K562 (cell line): ENCODE results near the gene MYADML2. TPM values are rescaled to one million over a fixed set of nuclear protein-coding genes. Genes with fewer than 3 reads are reported as not detected.

Source experiments
- BHLHE40 ChIP-seq: IDR thresholded peaks from 2 replicates; pipeline ENCODE4 v1.6.1; 2011; ENCODE audit warnings: low read length, improper control_type of control experiment
- NCOA1 ChIP-seq: fragments of 450-650 bp; IDR thresholded peaks from 2 replicates; pipeline ENCODE4 v1.6.1; 2016; ENCODE audit warnings: low read depth
- NFYB ChIP-seq: IDR thresholded peaks from 2 replicates; pipeline ENCODE4 v1.6.1; 2011; ENCODE audit warnings: mild to moderate bottlenecking, moderate library complexity; ENCODE audit not compliant: insufficient read length; ENCODE audit errors: extremely low read depth
- NR2C2 ChIP-seq, 2 experiments: fragments of 200-800 bp in 1 of 2; sonication (Bioruptor generic) in 1 of 2; sonication (generic) in 1 of 2; formaldehyde crosslinking in 1 of 2; IDR thresholded peaks; 2 replicates each; pipeline versions ENCODE4 v1.6.1 to v1.8.0; 2016 to 2022; ENCODE audit warnings: mild to moderate bottlenecking in 1 of 2, missing compliant biosample characterization in 1 of 2, missing genetic modification characterization in 1 of 2, missing genetic modification reagents in 1 of 2
- PHF20 ChIP-seq: fragments of 450-650 bp; IDR thresholded peaks from 2 replicates; pipeline ENCODE4 v1.6.1; 2018; ENCODE audit not compliant: partially characterized antibody
- POLR2A ChIP-seq: fragments of 450-650 bp; conservative IDR thresholded peaks from 2 replicates; pipeline ENCODE4 v1.6.1; 2016
- PPARD ChIP-seq: fragments of 250-450 bp; sonication (Bioruptor Pico); IDR thresholded peaks from 2 replicates; pipeline ENCODE4 v1.8.0; 2022; ENCODE audit warnings: inconsistent platforms, mild to moderate bottlenecking, moderate library complexity
- PREB ChIP-seq: sonication (generic); formaldehyde crosslinking; IDR thresholded peaks from 2 replicates; pipeline ENCODE4 v1.8.1; 2023; ENCODE audit warnings: mild to moderate bottlenecking, missing genetic modification reagents
- RBBP5 ChIP-seq: fragments of 200-600 bp; sonication (generic); IDR thresholded peaks from 2 replicates; pipeline ENCODE4 v1.6.1; 2012; ENCODE audit warnings: borderline replicate concordance, mild to moderate bottlenecking, low read length, control low read depth, inconsistent platforms; ENCODE audit not compliant: insufficient read depth, poor library complexity, severe bottlenecking
- RNF2 ChIP-seq: sonication (generic); IDR thresholded peaks from 2 replicates; pipeline ENCODE4 v1.6.1; 2016
- SMC3 ChIP-seq: conservative IDR thresholded peaks from 2 replicates; pipeline ENCODE4 v1.6.1; 2011; ENCODE audit warnings: low read depth, low read length, improper control_type of control experiment; ENCODE audit not compliant: insufficient read depth
- TAF7 ChIP-seq: fragments of 450-650 bp; IDR thresholded peaks from 2 replicates; pipeline ENCODE4 v1.6.1; 2016; ENCODE audit warnings: missing genetic modification characterization, missing compliant biosample characterization
- TRIM28 ChIP-seq: fragments of 450-650 bp; IDR thresholded peaks from 2 replicates; pipeline ENCODE4 v1.6.1; 2017
- ZNF589 ChIP-seq: fragments of 200-800 bp; sonication (Bioruptor generic); IDR thresholded peaks from 2 replicates; pipeline ENCODE4 v1.6.1; 2016; ENCODE audit warnings: low read depth, missing genetic modification characterization, missing compliant biosample characterization
- ZNF592 ChIP-seq: fragments of 450-650 bp; IDR thresholded peaks from 2 replicates; pipeline ENCODE4 v1.6.1; 2017; ENCODE audit warnings: antibody characterized with exemption, mild to moderate bottlenecking
- ZNF766 ChIP-seq: fragments of 200-800 bp; sonication (Bioruptor generic); conservative IDR thresholded peaks from 2 replicates; pipeline ENCODE4 v1.6.1; 2016; ENCODE audit warnings: missing genetic modification characterization, missing compliant biosample characterization
- ZNF778 ChIP-seq: fragments of 450-650 bp; formaldehyde crosslinking; IDR thresholded peaks from 2 replicates; pipeline ENCODE4 v1.4.0; 2020; ENCODE audit warnings: mild to moderate bottlenecking, moderate library complexity
- polyA plus RNA-seq, 8 experiments: library from polyadenylated mRNA; depleted of rRNA in 4 of 8; stranded (reverse) in 5 of 8; unstranded in 3 of 8; fragments of >200 nt; fragmentation: Nextera tagmentation in 2 of 8; fragmentation: Illumina TruSeq in 1 of 8; extraction: Ambion mirVana in 2 of 8; extraction: Trizol in 1 of 8; gene quantifications; 2 replicates each; pipeline versions ENCODE4 v1.2.1 to v1.2.3, GENCODE V29; 2011 to 2014; ENCODE audit warnings: inconsistent platforms in 1 of 8, missing spikeins in 1 of 8
- total RNA-seq, 7 experiments: library from RNA; depleted of rRNA in 6 of 7; stranded (reverse); fragments of >200 nt in 6 of 7; fragmentation: Illumina TruSeq in 2 of 7; extraction: Trizol in 2 of 7; gene quantifications; 2 replicates each; pipeline versions ENCODE4 v1.2.1 to v1.2.3, GENCODE V29; 2011 to 2021; ENCODE audit warnings: low replicate concordance in 1 of 7
- TF ChIP-seq, protein P1 (sequence below): IDR thresholded peaks from 3 replicates; pipeline ENCODE4 v1.6.1; 2011; ENCODE audit warnings: borderline replicate concordance, mild to moderate bottlenecking, moderate library complexity; ENCODE audit not compliant: insufficient read length; ENCODE audit errors: extremely low read depth

Gene MYADML2
- total and polyA plus RNA-seq, 9 of the 15 experiments (the other 6 are each of a cell fraction or from before 2014, with no cell fraction given) = not detected

GRCh38 chr17:81923302-81924260 is 23.5 kb downstream of the MYADML2 start (continued):
- peak; percentile 53 for TF ChIP-seq NFYB
- TF ChIP-seq NR2C2 (CRISPR knock-in tag; IDR thresholded peaks at IDR 0.05) = no peak
- peak; percentile 73 for TF ChIP-seq NR2C2 (tag; IDR thresholded peaks at IDR 0.05)
- TF ChIP-seq, protein P1, sequence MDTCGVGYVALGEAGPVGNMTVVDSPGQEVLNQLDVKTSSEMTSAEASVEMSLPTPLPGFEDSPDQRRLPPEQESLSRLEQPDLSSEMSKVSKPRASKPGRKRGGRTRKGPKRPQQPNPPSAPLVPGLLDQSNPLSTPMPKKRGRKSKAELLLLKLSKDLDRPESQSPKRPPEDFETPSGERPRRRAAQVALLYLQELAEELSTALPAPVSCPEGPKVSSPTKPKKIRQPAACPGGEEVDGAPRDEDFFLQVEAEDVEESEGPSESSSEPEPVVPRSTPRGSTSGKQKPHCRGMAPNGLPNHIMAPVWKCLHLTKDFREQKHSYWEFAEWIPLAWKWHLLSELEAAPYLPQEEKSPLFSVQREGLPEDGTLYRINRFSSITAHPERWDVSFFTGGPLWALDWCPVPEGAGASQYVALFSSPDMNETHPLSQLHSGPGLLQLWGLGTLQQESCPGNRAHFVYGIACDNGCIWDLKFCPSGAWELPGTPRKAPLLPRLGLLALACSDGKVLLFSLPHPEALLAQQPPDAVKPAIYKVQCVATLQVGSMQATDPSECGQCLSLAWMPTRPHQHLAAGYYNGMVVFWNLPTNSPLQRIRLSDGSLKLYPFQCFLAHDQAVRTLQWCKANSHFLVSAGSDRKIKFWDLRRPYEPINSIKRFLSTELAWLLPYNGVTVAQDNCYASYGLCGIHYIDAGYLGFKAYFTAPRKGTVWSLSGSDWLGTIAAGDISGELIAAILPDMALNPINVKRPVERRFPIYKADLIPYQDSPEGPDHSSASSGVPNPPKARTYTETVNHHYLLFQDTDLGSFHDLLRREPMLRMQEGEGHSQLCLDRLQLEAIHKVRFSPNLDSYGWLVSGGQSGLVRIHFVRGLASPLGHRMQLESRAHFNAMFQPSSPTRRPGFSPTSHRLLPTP = no peak
- no peak for TF ChIP-seq PHF20
- no peak for TF ChIP-seq ZNF766 (CRISPR knock-in tag)
- TF ChIP-seq BHLHE40 = peak; percentile 61; the same call in 1 of the 2 replicates
- TF ChIP-seq NCOA1 = no peak; the same call in 1 of the 2 replicates
- no peak for TF ChIP-seq ZNF778 (CRISPR knock-in tag)
- TF ChIP-seq ZNF592 = peak; percentile 68; the same call in 1 of the 2 replicates
- no peak for TF ChIP-seq ZNF589 (CRISPR knock-in tag)
- TF ChIP-seq POLR2A = peak; percentile 28
- peak; percentile 56; the same call in 1 of the 2 replicates for TF ChIP-seq RNF2
- TF ChIP-seq TRIM28 = no peak; the same call in 1 of the 2 replicates
- peak; percentile 63 for TF ChIP-seq RBBP5
- no peak for TF ChIP-seq PPARD (CRISPR knock-in tag)
- TF ChIP-seq TAF7 (tag) = no peak
- TF ChIP-seq PREB (CRISPR knock-in tag) = no peak
- no peak for TF ChIP-seq SMC3
